Ovary (tissue), 3 donors: ENCODE data around the gene ATXN2.

Source experiments
- CTCF ChIP-seq, 3 donors: fragments of 450-650 bp in 2 of 3; fragments of 200-600 bp in 1 of 3; IDR thresholded peaks; one replicate each; pipeline versions ENCODE4 v1.5.1 to v1.8.0; 2016 to 2022; ENCODE audit warnings: antibody characterized with exemption in 3 of 3, mild to moderate bottlenecking in 1 of 3
- EP300 ChIP-seq: sonication (generic); formaldehyde crosslinking; IDR thresholded peaks from one replicate; pipeline ENCODE4 v1.6.1; 2017; ENCODE audit warnings: antibody characterized with exemption
- POLR2A ChIP-seq: fragments of 450-650 bp; IDR thresholded peaks from one replicate; pipeline ENCODE4 v1.6.1; 2017; ENCODE audit warnings: antibody characterized with exemption, mild to moderate bottlenecking, moderate library complexity
- donor health status: DM: no; HTN: no; CAD: no.

- TF ChIP-seq CTCF (IDR thresholded peaks at IDR 0.05) (no peak), POLR2A (no peak), EP300 (no peak)
Measured at GRCh38 chr12:111431772-111432171, 167.3 kb downstream of the ATXN2 start.
